KBM-7 (cell line): ENCODE measurements around the gene GRWD1.

Experiments
- DNase-seq: peaks from one replicate; pipeline ENCODE4 v3.0.0-alpha.2; 2015
- in situ Hi-C: fragments of 300-500 bp; cut with MboI; formaldehyde crosslinking; loops from 2 replicates; pipeline ENCODE4 v1.14.3; 2020; ENCODE audit warnings: low sequenced_read_pairs, low pct_unique_long_range_greater_than_20kb, mixed read lengths

The GRWD1 gene

DNA sequence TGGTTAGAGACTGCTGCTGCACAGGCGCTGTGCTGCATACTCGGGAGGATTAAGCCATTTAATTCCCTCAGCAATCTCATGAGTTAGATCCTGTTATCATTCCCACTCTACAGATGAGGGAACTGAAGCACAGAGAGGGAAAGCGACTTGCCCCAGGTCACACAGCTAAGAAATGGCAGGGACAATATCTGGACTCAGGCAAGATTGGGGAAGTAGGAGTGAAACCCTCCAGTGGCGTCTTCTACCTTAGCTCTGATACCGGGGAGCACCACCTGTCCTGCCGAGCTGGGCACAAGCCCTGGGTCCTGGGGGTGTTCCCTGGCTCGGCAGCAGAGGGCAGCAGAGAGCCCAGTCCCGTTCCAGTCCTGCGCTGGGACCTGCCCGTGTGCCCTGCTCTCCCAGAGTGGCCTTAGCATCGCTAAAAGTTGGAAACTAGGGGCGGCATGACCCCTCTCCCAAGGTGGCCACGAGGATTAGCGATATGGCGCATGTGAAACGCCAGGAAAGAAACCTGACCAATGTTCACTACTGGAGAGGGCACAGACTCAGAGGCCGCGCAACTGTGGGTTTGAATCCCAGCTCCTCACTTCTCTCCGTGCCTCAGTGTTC lies 43.9 kb downstream of the GRWD1 start:
- in situ Hi-C loops: no loop called here
- peak; percentile 80 for DNase-seq

DNA sequence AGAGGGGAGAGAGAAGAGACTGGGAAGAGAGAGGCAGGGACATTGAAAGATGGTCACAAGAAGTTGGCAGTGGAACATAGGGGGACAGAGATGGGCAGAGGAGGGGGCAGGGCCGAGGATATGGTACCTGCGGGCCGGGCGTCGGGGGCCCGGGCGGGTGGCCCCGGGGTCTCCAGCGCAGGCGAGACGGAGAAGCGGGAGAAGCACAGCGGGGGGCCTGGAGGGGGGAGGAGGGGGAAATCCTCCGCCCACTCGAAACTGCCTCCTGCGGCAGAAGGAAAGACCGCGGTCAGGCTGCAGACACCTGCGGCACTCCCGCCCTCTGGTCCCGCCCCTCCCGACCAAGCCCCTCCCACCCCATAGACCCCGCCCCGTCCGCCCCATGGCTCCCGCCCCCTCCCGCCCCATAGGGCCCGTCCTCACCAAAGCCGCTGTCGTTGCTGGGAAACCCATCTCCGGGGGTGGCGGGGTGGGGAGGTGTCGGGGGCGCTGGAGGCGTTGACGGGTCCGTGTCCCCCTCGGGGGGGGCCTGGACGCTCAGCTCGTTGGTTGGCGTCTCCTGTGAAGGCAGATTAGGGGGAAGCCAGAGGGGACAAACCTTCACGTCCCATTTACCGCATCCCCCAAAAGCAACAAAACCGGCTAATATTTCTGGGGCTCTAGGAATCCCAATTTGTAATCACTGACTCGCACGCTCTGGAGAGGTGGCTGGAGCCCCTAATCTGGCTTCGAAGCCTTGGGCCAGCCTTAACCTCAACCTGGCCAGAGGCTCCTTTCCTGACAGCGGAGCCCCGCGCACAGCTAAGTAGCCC lies 45.4 kb downstream of the GRWD1 start:
- in situ Hi-C loops: no loop called here
- DNase-seq: no peak

- in situ Hi-C loops: no loop called here
- DNase-seq: no peak
Observed at GRCh38 chr19:48491793-48492123, 46.0 kb downstream of the GRWD1 start.

- in situ Hi-C loops: no loop called here
- peak; percentile 96 for DNase-seq
Observed at GRCh38 chr19:48492925-48493717, 47.3 kb downstream of the GRWD1 start.

DNA sequence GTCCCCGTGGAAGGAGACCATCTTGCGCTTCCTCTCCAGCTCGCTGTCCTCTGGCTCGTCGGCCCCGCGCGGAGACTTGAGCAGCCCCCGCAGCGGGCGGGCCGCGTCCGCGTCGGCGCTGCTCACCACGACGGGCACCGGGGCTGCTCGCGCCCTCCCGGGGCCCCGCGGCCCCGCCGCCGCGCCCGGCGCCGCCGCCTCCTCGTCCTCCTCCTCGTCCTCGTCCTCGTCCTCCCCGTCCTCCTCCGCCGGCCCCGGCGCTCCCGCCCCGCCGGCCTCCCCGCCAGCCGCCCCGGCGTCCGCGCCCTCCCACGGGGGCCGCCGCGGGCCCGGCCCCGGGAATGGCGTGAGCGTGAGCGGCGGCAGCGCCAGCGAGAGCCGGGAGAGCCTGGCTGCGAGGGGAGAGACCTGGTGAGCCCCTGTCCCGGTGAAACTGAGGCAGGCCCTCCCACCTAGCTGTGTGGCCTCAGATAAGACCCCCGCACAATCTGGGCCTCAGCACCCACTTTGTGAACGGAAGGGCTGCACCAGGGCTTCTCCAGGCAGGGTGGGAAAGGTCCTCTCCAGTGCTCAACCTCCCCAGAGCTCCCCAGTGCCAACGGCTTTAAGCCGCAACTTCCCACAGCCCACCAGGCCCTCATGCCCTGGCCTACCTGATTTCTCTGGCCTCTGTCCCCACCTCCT lies 48.1 kb downstream of the GRWD1 start:
- in situ Hi-C loops: no loop called here
- no peak for DNase-seq

- in situ Hi-C loops: no loop called here
- peak; percentile 47 for DNase-seq
Observed at GRCh38 chr19:48495396-48495795, 49.6 kb downstream of the GRWD1 start.

DNA sequence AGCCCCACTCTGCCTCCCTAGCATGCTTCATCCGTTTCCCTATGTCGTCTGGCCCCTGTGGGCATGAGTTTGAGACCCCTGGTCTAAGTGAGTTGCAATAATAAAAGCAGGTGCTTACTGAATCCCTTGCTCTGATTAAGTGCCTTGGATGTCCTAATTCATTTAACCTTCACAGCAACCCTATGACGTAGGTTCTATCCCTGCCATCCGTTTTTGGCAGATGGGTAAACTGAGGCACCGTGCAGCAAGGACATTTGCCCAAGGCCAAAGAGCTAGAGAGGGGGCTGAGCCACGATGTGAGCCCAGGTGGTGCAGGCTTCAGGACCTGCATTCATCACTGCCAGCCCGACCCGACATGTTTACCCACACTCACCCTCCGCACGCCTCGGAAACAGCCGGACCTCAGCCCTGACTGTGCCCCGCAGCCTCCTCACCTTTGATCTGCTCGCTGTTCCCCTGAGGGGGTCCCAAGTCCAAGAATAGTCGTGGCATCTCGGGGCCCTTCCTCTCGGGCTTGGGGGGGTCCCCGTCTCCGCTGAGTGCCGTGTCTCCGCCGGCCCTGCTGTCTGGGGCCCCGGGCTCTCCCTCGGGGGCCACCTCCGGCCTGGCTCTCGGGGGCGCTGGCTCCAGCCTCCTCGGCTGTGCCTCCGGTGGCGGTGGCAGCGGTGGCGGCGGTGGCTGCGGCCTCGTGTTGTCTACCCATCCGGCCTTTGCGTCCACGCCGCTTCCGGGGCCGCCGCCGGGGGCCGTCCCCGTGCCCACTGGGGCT lies 51.4 kb downstream of the GRWD1 start:
- DNase-seq: no peak
- in situ Hi-C loops: no loop called here

GRCh38 chr19:48497728-48498594 lies 52.2 kb downstream of the GRWD1 start:
- in situ Hi-C loops: no loop called here
- no peak for DNase-seq

DNA sequence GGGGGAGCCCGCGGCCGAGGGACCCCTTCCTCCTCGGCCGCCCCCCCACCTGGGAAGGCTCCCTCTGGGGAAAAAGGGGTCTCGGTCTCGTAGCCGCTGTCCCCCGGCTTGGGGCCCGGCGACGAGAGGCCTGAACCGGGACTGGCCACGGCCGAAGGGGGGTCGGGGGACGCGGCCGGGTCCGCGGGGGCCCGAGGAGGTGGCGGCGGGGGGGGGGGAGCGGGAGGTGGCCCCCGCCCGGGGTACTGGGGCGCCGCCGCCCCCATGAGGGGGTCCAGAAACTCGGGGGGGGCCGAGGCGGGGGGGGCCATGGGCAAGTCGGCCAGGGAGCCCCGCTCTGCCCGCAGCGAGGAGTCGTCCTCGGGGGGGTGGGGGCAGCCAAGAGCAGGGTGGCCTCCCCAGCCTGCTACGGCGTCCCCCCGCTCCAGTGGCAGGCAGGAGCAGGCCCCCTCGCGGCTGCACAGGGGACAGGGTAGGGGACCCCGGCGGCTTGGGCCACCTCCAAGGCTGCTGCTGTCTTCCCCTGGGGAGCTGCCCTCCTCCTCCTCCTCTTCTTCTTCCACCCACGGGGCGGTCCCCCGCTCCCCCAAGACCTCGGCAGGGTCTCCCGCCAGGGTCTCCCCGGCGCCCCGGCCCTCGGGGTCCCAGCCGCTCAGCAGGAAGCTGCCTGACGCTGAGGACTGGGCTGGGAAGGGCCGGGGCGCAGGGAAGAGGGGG lies 53.0 kb downstream of the GRWD1 start:
- in situ Hi-C loops: no loop called here
- DNase-seq: no peak

- in situ Hi-C loops: no loop called here
- no peak for DNase-seq
Observed at GRCh38 chr19:48499316-48500090, 53.7 kb downstream of the GRWD1 start.

DNA sequence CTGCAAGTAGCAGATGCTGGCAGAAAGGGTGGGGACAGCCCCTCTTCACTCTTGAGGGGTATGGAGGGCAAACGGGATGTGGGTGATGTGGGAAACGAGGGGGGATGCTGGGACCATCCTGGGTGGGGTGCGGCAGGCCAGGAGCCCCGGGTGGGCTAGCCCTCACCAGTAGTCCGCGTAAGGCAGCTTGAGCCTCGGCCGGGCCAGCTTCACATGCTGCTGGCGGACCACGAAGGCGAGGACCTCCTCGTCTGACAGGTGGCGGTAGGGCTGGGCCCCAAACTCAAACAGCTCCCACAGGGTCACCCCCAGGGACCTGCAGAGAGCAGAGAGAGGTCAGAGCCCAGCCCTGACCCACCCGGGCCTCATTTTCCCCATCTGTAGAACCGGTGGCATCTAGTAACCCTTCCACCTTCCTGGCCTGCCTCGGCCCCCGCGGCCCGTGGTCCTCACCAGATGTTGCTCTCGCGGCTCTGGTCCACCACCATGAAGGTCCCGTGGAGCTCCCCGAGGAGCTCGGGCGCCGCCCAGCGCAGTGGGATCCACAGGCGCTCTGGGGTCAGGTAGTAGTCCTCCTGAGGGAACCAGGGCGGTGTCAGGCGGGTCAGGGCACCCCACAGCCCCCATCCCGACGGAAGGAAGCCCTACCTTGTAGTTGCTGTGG lies 55.2 kb downstream of the GRWD1 start:
- in situ Hi-C loops: no loop called here
- no peak for DNase-seq

DNA sequence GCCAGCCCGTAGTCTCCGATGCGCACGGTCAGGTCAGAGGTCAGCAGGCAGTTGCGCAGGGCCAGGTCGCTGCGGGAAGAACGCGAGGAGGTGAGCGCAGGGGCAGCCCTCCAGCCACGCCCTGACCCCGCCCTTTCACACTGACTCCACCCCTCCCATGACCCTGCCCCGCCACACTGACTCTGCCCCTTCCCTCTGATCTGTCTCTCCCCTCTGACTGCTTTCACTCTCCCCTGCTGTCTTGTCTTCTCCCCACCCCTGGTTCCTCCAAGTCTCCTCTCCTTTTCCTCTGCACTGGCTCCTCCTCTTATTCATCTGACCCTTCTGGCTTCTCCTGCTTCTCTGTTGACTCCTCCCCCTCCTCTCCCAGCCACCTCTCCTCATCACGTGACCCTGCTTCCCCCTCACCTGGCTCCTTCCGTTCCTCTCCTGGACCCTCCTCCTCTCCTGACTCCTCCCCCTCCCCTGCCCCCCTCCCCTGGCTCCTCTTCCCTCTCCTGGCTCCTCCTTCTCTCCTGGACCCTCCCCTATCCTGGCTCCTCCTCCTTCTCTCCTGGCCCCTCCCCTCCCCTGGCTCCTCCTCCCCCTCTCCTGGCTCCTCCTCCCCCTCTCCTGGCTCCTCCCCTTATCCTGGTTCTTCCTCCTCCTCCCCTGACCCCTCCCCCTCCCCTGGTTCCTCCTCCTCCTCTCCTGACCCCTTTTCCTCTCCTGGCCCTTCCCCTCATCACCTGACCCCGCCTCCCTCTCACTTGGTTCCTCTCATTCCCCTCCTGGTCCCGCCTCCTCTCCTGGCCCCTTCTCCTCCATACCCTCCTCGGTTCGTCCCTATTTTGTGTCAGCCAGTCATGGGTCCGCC lies 55.9 kb downstream of the GRWD1 start:
- in situ Hi-C loops: no loop called here
- peak; percentile 98 for DNase-seq

DNA sequence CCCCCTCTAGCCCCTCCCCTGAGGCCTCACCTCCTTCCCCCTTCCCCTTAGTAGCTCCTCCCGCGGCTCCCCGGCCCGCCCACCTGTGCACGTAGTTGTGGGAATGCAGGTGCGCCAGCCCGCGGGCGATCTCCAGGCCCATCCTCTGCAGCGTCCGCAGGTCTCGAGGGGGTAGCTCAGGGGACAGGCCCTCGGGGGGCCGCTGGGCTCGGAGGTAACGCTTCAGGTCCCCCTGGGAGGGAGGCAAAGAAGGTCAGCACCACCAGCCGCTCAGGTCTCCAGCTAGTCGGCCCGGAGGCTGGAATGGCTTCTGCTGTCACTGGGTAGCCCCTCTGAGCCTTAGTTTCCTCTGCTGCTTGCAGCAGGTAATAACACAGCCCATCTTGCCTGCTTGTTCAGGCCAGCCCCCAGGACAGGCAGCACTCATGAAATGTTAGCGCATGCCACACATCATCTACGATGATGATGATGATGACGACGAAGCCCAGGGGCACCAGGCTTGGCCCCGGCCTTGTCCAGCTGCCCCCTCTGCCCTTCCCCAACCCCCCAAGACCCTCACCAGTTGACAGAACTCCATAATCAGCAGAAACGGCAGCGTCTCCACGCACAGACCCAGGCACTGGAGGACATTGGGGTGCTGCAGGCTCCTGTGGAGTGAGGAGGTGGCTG lies 56.7 kb downstream of the GRWD1 start:
- in situ Hi-C loops: no loop called here
- DNase-seq: no peak

DNA sequence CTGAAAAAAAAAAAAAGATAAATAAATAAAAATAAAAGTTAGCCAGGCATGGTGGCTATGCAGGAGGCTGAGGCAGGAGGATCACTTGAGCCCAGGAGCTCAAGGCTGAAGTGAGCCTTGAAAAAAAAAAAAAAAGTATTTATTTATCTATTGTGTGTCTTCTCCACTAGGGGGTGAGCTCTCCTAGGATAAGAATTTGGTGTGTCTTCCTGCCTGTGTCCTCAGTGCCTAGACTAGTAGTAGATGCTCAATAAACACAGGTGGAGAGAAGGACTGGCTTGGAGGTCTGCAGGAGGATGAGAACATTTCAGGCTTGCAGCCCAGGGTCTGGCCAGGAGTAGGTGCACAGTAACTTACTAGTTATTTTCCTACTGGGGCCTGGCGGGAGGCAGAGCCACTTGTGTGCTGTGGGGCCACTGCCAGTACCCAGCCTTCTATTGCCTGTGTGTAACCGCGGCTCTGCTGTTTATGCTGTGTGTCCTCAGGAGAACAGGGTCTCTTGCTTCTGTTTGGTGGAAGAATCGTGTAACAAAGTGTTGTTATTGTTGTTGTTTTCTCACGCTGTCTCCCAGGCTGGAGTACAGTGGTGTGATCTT lies 60.5 kb downstream of the GRWD1 start:
- peak; percentile 71 for DNase-seq
- in situ Hi-C loops: no loop called here
